HG03108 (cell line): ENCODE measurements around the gene MRPL2.

ENCODE experiments used
- ATAC-seq: cut with Tn5 transposase; IDR thresholded peaks from one replicate; pipeline ENCODE4 v1.9.1; 2021; ENCODE audit warnings: moderate library complexity; ENCODE audit not compliant: unreplicated experiment

Gene MRPL2

GRCh38 chr6:43059168-43060033 is at the start of gene MRPL2, which contains the start of gene KLC4:
Gene MRPL2, minus strand, starts transcription at chr6:43059434. Its CDS starts 53 bp downstream, at chr6:43059381.
Gene KLC4, plus strand, starts transcription at chr6:43059631. Its CDS starts 1,705 bp downstream, at chr6:43061336.
- ATAC-seq: peak; percentile 79

GRCh38 chr6:43107344-43108062 is 48.3 kb upstream of the MRPL2 start:
- no peak for ATAC-seq

GRCh38 chr6:43105538-43106222 is 46.4 kb upstream of the MRPL2 start:
- no peak for ATAC-seq

GRCh38 chr6:43103253-43103876 is 44.1 kb upstream of the MRPL2 start:
- ATAC-seq: no peak

- no peak for ATAC-seq
These were observed 42.3 kb upstream of the MRPL2 start for GRCh38 chr6:43101497-43101896.

GRCh38 chr6:43097502-43097901 is 38.3 kb upstream of the MRPL2 start:
- no peak for ATAC-seq

GRCh38 chr6:43097098-43097489 is 37.9 kb upstream of the MRPL2 start:
- ATAC-seq: no peak

- ATAC-seq: no peak
These were observed 37.3 kb upstream of the MRPL2 start for GRCh38 chr6:43096451-43097097.

- ATAC-seq: no peak
These were observed 36.7 kb upstream of the MRPL2 start for GRCh38 chr6:43095939-43096338.

GRCh38 chr6:43093436-43094289 is 34.4 kb upstream of the MRPL2 start:
- ATAC-seq: no peak

GRCh38 chr6:43092635-43093034 is 33.4 kb upstream of the MRPL2 start:
- no peak for ATAC-seq

- ATAC-seq: no peak
These were observed 32.3 kb upstream of the MRPL2 start for GRCh38 chr6:43091436-43091991.

- no peak for ATAC-seq
These were observed 31.8 kb upstream of the MRPL2 start for GRCh38 chr6:43091020-43091419.

GRCh38 chr6:43090559-43090956 is 31.3 kb upstream of the MRPL2 start:
- no peak for ATAC-seq

GRCh38 chr6:43089874-43090558 is 30.8 kb upstream of the MRPL2 start:
- ATAC-seq: no peak

- ATAC-seq: no peak
These were observed 30.2 kb upstream of the MRPL2 start for GRCh38 chr6:43089467-43089866.

- ATAC-seq: no peak
These were observed 29.4 kb upstream of the MRPL2 start for GRCh38 chr6:43088654-43089056.

GRCh38 chr6:43086022-43086658 is 26.9 kb upstream of the MRPL2 start:
- no peak for ATAC-seq
